Measurements from ENCODE around the gene AUTS2. TPM values are rescaled to one million over a fixed set of nuclear protein-coding genes. Genes with fewer than 3 reads are reported as not detected.
A peak's percentile ranks its signal among the peaks of the same experiment; 100 is the strongest.

The AUTS2 gene
- total RNA-seq, 1 experiment from 2014 or later, result 256 TPM

GRCh38 chr7:70303309-70303708, 705.0 kb downstream of the AUTS2 start:
- no peaks in the 10 kb centered on the region for H3K36me3 Mint-ChIP-seq (ENCODE audit: insufficient read depth in 1 of 3, low read depth in 3 of 3)
- Histone ChIP-seq H4K20me1 (ENCODE audit: control insufficient read depth, insufficient read depth, insufficient read length) (no peaks in the 10 kb centered on the region), H3K4ac (ENCODE audit: low read depth, low read length) (no peak overlapping the region), H3K18ac (ENCODE audit: insufficient read length, low read depth, low read length) (no peak overlapping the region), H3T11ph (ENCODE audit: low read length) (no peak overlapping the region), H2BK120ac (ENCODE audit: low read depth, low read length, poor library complexity, severe bottlenecking) (no peak overlapping the region), H4K91ac (ENCODE audit: insufficient read length, low read depth, low read length) (no peak overlapping the region), H2AFZ (ENCODE audit: low read length) (no peak overlapping the region), H3K27ac (ENCODE audit: insufficient read length, low read depth, low read length) (no peak overlapping the region), H3K79me2 (ENCODE audit: insufficient read depth, low read length) (no peaks in the 10 kb centered on the region), H3K56ac (ENCODE audit: insufficient read length, low read depth, low read length) (no peak overlapping the region), H3K27me3 (ENCODE audit: insufficient read depth, low read length) (no peaks in the 10 kb centered on the region; the same call in 1 of the 2 replicates), H3K9me3 (ENCODE audit: control insufficient read depth, low read depth, low read length) (no peaks in the 10 kb centered on the region), H3K4me2 (ENCODE audit: insufficient read depth, insufficient read length, low read length) (no peak overlapping the region), H3K79me1 (ENCODE audit: insufficient read depth, low read depth, low read length, poor library complexity, severe bottlenecking) (no peaks in the 10 kb centered on the region), H4K8ac (replicated peaks; ENCODE audit: insufficient read length, low read depth, low read length) (no peak overlapping the region), H2BK15ac (ENCODE audit: low read depth, low read length) (no peak overlapping the region), H4K5ac (ENCODE audit: insufficient read length, low read depth, low read length) (no peak overlapping the region), H3K14ac (ENCODE audit: insufficient read depth, low read length) (no peak overlapping the region), H2BK20ac (ENCODE audit: low read depth, low read length, poor library complexity, severe bottlenecking) (no peak overlapping the region), H3K23ac (ENCODE audit: insufficient read length, low read depth, low read length) (no peak overlapping the region), H3K4me1 (ENCODE audit: insufficient read depth, low read length) (no peaks in the 10 kb centered on the region), H3K23me2 (ENCODE audit: insufficient read length, low read depth, low read length, poor library complexity, severe bottlenecking) (no peaks in the 10 kb centered on the region), H2AK5ac (ENCODE audit: insufficient read length, low read length) (no peak overlapping the region), H2BK12ac (ENCODE audit: insufficient read length, low read depth, low read length) (no peak overlapping the region), H3K9ac (ENCODE audit: extremely low read depth, insufficient read length, low read length) (no peak overlapping the region), H2BK5ac (ENCODE audit: insufficient read length, low read length) (no peak overlapping the region)
- TF ChIP-seq, protein P1, sequence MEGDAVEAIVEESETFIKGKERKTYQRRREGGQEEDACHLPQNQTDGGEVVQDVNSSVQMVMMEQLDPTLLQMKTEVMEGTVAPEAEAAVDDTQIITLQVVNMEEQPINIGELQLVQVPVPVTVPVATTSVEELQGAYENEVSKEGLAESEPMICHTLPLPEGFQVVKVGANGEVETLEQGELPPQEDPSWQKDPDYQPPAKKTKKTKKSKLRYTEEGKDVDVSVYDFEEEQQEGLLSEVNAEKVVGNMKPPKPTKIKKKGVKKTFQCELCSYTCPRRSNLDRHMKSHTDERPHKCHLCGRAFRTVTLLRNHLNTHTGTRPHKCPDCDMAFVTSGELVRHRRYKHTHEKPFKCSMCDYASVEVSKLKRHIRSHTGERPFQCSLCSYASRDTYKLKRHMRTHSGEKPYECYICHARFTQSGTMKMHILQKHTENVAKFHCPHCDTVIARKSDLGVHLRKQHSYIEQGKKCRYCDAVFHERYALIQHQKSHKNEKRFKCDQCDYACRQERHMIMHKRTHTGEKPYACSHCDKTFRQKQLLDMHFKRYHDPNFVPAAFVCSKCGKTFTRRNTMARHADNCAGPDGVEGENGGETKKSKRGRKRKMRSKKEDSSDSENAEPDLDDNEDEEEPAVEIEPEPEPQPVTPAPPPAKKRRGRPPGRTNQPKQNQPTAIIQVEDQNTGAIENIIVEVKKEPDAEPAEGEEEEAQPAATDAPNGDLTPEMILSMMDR (conservative IDR thresholded peaks at IDR 0.05), result no peak
- no CpG with 5 or more reads among the region's 7 CpGs for WGBS (ENCODE audit: extremely low coverage, insufficient read length, low lambda C conversion rate)
- peaks cover 0 to 2% of the 10 kb centered on the region in 2 experiments; a peak in 1 of 4 replicates for H3K4me1 Mint-ChIP-seq
- H3K27me3 Mint-ChIP-seq (ENCODE audit: low read depth), result no peaks in the 10 kb centered on the region; the same call in 1 of the 2 replicates
- DNase-seq, result no peak
- peak overlapping the region in 1 of 3 experiments; percentile 27; a peak in 1 of 7 replicates for H3K27ac Mint-ChIP-seq
- H3K4me3 Mint-ChIP-seq, result no peak overlapping the region
- H3K9me3 Mint-ChIP-seq, result no peaks in the 10 kb centered on the region

All from H9 (cell line).